HG03039 (cell line): ENCODE measurements around the gene ZNF133.
"Not testable (repeated sequence)": the region's sequence is repeated elsewhere in the genome, so short reads cannot be mapped to it uniquely, and the experiment has no call there.

Source experiments
- ATAC-seq: cut with Tn5 transposase; IDR thresholded peaks from one replicate; pipeline ENCODE4 v1.9.1; 2021; ENCODE audit warnings: mild to moderate bottlenecking, moderate library complexity; ENCODE audit not compliant: unreplicated experiment

The ZNF133 gene

DNA sequence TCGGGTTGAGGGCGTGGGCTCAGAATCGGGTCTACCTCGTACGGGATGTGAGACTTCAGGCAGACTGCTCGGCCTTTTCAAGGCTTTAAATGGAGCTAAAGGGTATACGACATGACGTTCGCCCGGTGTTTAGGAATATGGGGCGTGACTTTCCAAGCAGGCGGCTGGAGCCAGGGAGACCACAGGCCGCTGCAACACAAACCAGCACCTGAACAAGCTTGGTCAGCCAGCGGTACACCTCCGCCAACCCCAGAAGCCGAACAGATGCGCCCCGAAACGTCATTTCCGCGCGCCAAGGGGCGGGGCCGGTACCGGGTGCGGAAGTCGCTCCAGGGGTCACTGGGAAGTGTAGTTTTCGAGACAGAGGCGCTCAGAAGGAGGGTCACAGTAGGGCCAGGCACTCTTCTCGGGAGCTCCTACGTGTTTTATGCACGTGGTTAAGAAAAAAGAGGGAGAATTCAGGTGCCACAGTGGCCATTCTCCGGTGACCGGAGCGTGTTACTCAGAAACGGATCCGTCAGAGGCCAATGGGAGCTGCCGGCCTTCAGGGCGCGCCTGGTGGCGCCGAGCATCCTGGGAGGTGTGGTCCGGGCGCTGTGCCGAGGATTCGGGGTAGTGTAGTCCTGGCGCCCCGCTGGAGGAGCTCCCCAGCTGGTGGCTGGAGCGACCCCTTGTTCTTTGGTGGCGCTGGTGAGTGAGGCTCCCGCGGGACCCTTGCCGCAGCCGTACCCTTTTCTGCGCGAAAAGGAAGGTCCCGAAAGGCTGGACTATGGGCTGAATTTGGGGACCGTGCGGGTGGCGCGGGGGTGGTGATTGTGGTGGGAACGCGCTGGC lies at the start of gene ZNF133:
Gene ZNF133, plus strand, starts transcription at position 613 of the 834 bp plus-strand sequence. CDS start 17,160 bp downstream, outside the sequence.
- peak; percentile 96 for ATAC-seq

DNA sequence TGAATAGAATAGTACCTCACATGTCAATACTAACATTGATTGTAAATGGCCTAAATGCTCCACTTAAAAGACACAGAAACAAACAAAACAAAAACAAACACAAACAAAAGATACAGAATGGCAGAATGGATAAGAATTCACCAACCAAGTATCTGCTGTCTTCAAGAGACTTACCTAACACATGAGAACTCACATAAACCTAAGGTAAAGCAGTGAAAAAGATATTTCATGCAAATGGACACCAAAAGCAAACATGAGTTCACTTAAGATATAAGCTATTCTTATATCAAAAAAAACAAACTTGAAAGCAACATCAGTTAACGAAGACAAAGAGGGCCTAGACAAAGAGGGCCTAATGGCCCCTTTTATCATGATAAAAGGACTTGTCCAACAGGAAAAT lies 47.3 kb upstream of the ZNF133 start:
- no peak for ATAC-seq

- no peak for ATAC-seq
Measured at GRCh38 chr20:18243802-18244201, 44.5 kb upstream of the ZNF133 start.

GRCh38 chr20:18248545-18248944 lies 39.8 kb upstream of the ZNF133 start:
- not testable (repeated sequence) for ATAC-seq

DNA sequence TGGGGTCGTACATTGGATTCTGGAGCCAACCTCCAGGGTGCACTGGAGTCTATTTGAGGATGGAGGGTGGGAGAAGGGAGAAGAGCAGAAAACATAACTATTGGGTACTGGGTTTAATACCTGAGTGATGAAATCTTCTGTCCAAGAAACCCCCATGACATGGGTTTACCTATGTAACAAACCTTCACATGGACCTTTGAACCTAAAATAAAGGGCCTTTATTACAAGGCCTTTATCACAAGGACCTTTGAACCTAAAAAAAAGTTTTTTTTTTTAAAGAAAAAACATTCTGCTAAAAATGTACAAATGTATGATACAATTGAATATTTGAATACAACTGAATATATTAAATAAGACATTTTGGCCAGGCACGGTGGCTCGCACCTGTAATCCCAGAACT lies 38.1 kb upstream of the ZNF133 start:
- ATAC-seq, result no peak

- ATAC-seq, result no peak
Measured at GRCh38 chr20:18252597-18253451, 35.5 kb upstream of the ZNF133 start.

GRCh38 chr20:18254615-18255014 lies 33.7 kb upstream of the ZNF133 start:
- ATAC-seq, result no peak

- ATAC-seq, result no peak
Measured at GRCh38 chr20:18255526-18255925, 32.8 kb upstream of the ZNF133 start.

DNA sequence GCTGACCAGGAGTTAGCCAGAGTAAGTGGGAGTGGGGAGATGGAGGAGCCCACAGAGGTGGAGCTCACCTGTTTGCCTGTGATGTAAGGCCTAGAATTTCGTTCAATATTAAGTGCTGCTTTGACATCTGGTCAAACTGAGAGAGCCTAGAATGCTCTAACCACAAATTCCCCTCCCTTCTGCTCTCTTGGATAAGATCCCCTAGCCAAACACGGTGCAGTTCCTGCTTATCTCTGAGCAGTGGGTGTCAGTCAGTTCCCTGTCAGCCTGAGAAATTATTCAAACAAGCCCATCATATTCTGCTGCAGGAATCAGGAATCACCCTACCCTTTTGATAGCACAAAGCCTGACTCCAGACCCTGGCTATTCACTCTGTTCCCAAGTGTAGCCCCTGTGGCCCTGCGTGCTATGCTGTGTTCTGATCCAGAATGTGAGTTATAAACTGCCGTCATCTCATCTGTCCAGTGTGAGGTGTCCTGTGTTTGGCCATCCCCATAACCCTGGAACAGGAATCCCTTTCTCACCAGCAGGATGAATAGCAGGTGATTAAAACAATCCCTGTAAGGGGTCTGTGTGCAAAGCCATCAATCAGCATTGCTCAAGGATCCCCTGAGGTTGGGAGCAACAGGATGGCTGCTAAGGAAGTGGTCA lies 31.8 kb upstream of the ZNF133 start:
- ATAC-seq, result no peak

DNA sequence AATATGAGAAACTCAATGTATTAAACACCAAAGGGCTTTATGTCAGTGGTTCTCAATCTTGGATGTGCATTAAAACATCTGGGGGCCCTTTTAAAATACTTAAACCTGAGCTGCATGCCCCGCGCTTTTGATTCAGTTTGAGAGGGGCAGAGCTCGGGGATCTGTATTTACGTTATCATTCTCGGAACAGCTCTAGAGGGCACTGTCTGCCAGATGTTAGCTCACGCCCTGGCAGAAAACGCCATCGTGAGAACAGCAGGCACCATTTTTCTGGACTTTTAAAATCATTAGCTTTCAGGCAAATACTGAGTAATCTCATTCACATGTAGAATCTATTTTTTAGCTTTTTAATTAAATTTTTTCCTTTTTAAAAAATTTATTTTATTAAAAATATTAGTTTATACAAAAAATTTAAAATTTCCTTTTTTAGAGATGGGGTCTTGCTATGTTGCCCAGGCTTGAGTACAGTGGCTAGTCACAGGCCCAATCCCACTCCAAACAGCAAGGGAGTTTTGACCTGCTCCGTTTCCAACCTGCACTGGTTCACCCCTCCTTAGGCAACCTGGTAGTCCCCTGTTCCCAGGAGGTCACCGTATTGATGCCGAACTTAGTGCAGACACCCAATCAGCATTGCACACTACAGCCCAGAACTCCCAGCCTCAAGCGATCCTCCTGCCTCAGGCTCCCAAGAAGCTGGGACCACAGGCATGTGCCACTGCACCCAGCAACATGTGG lies 30.0 kb upstream of the ZNF133 start:
- ATAC-seq, result no peak

DNA sequence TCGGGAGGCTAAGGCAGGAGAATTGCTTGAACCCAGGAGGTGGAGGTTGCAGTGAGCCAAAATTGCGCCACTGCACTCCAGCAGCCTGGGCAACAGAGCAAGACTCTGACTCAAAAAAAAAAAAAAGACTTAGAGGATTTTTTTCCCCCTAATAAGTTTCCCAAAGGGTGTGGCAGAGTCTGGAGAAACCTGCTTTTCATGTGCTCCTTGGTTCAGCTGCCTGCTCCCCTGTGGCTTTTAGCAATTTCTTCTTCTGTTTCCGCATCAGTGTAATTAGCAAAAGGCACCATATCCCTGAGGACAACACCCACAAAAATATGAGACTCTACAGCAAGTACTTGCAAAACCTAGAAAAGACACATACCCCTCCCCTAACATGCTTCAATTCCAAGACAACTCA lies 28.6 kb upstream of the ZNF133 start:
- ATAC-seq, result no peak

- ATAC-seq, result no peak
Measured at GRCh38 chr20:18263723-18264122, 24.6 kb upstream of the ZNF133 start.

DNA sequence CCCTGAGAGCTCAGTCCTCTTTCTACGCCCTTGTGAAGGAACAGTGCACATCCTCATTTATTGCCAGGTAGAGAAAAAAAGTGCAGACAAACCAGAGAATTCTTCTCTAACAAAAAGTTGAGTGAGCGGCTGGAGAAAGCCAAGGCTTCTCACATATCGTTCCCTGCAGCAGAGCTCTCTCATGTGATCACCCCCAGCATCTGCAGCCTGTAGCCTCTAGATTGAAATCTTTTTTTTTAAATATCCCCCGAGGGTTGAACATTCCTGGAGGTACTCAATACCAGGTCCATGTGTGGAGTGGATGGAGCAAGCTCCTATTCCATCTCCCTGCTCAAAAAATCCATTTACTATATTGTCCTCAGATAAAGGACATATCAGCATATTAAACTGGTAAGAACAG lies 22.9 kb upstream of the ZNF133 start:
- ATAC-seq, result no peak

GRCh38 chr20:18266282-18266681 lies 22.0 kb upstream of the ZNF133 start:
- ATAC-seq, result no peak

DNA sequence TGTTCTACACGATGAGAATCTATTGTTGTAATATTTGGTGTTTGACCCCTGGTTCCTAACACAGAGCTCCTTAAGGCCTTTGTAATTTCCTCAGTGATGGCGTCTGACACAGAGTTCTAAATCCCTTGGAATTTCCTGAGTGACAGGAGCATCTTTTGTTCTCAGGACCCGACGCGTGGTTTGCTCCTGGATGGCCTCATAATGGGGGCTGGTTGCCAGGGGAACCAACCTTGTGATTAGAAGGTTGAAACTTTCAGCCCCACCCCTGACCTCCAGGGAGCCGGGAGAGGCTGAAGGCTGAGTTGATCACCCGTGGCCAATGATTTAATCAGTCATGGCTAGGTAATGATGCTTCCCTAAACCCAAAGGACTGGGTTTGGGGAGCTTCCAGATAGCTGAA lies 20.5 kb upstream of the ZNF133 start:
- no peak for ATAC-seq

DNA sequence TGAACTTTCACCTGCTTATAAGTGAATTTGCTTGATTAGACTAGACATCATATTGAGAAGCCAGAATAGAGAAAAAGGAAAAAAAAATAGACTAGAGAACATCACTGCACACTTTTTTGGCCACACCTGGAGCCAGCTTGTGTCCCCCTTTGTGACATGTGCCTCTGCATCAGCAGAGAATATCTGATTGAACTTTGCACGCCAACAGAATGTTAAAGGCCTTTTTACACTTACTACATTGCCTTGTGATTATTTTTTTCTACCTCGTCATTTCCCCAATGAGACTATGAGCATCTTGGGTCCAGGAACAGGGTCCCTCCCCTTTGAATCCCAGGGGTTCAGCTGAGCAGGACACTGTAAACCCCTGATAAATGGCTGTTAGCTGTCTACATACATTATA lies 17.2 kb upstream of the ZNF133 start:
- ATAC-seq, result no peak

DNA sequence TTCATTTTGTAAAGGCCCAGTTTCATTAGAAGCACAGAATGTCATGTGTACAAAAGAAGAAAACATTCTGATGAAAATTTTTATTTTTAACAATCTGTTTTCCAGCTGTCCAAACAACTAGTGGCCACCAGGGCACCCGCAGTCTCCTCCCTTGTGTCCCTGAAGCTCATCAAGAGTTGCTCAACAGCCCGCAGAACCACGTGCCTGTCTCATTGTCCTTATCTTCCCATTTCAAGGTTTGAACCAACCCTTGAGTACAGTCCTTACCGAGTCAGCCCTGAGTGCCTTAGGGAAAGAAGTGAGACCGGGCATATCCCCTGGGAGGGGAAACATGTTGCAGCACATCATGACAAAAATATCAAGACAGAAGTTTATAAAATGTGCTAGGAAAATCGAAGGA lies 15.9 kb upstream of the ZNF133 start:
- no peak for ATAC-seq

GRCh38 chr20:18273738-18274137 lies 14.6 kb upstream of the ZNF133 start:
- ATAC-seq, result no peak

DNA sequence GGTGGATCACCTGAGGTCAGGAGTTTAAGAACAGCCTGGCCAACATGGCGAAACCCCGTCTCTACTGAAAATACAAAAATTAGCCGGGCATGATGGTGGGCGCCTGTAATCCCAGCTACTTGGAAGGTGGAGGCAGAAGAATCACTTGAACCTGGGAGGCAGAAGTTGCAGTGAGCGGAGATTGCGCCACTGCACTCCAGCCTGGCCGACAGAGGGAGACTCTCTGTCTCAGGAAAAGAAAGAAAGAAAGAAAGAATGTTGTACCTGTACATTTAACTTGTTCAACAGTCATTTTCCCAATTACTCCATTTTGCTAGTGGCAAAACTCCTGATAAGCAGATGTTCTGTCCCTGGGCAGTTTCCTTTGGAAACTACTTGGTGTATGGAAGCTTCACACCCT lies 12.4 kb upstream of the ZNF133 start:
- ATAC-seq, result not testable (repeated sequence)

- peak; percentile 62 for ATAC-seq
Measured at GRCh38 chr20:18276821-18277220, 11.5 kb upstream of the ZNF133 start.

GRCh38 chr20:18279242-18279641 lies 9.1 kb upstream of the ZNF133 start:
- ATAC-seq, result no peak
